ENCODE results near the gene AMBRA1.

DNA sequence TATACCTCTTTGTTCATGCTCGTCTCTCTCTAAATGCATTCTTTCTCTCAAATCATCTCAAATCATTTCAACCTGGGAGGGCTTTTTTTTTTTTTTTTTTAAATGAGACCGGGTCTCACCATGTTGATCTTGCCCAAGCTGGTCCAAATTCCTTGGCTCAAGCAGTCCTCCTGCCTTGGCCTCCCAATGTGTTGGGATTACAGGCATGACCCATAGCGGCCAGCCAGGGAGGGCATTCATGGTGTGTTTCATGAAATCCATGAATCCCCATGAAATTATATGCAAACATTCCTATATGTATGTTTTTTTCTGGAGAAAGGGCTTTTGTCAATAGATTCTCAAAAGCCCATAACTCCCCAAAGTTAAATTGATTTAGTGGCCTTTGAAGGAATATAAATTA is 49.7 kb upstream of the AMBRA1 start:
- TF ChIP-seq, protein P1, sequence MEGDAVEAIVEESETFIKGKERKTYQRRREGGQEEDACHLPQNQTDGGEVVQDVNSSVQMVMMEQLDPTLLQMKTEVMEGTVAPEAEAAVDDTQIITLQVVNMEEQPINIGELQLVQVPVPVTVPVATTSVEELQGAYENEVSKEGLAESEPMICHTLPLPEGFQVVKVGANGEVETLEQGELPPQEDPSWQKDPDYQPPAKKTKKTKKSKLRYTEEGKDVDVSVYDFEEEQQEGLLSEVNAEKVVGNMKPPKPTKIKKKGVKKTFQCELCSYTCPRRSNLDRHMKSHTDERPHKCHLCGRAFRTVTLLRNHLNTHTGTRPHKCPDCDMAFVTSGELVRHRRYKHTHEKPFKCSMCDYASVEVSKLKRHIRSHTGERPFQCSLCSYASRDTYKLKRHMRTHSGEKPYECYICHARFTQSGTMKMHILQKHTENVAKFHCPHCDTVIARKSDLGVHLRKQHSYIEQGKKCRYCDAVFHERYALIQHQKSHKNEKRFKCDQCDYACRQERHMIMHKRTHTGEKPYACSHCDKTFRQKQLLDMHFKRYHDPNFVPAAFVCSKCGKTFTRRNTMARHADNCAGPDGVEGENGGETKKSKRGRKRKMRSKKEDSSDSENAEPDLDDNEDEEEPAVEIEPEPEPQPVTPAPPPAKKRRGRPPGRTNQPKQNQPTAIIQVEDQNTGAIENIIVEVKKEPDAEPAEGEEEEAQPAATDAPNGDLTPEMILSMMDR (conservative IDR thresholded peaks at IDR 0.05; ENCODE audit: low read depth, low read length), result no peak
- TF ChIP-seq EZH2phosphoT487 (IDR thresholded peaks at IDR 0.05; ENCODE audit: borderline replicate concordance, low read length) (no peak), EZH2 (IDR thresholded peaks at IDR 0.05; ENCODE audit: low read length, unreplicated experiment) (no peak)
